Measurements from ENCODE around the gene PAPPA.

GRCh38 chr9:116234081-116234480, 80.5 kb downstream of the PAPPA start:
- no peak for TF ChIP-seq CTCF (IDR thresholded peaks at IDR 0.05; ENCODE audit: insufficient read depth, low read depth, low read length)
- TF ChIP-seq EZH2 (IDR thresholded peaks at IDR 0.05; ENCODE audit: insufficient read depth, low read length) = no peak
